Breast epithelium (tissue), 4 donors: Measurements from ENCODE around the gene ARHGAP8. TPM values are rescaled to one million over a fixed set of nuclear protein-coding genes. Genes with fewer than 3 reads are reported as not detected.

Experiments
- DNase-seq, 2 donors: peaks; one replicate each; pipeline ENCODE4 v3.0.0-alpha.2; 2019; ENCODE audit warnings: low spot score in 2 of 2
- H3K27ac ChIP-seq, 2 donors: fragments of 200-600 bp; sonication (generic) in 1 of 2; one replicate each; pipeline ENCODE4 v1.5.1; 2016 to 2019; ENCODE audit warnings: mild to moderate bottlenecking in 1 of 2
- H3K27me3 ChIP-seq, 2 donors: fragments of 200-600 bp; sonication (generic) in 1 of 2; one replicate each; pipeline versions ENCODE4 v1.5.1 to v1.6.0; 2017 to 2019; ENCODE audit warnings: control low read depth in 1 of 2, mild to moderate bottlenecking in 1 of 2
- H3K36me3 ChIP-seq: fragments of 200-600 bp; one replicate; pipeline ENCODE4 v1.5.1; 2019
- H3K4me1 ChIP-seq, 2 donors: fragments of 200-600 bp; sonication (generic); one replicate each; pipeline ENCODE4 v1.5.1; 2016 to 2019; ENCODE audit warnings: control low read depth in 1 of 2
- H3K4me3 ChIP-seq, 3 donors: fragments of 200-600 bp; sonication (generic); 1 replicate in 2 of 3; 2 replicates in 1 of 3; pipeline ENCODE4 v1.5.1; 2016 to 2019; ENCODE audit warnings: mild to moderate bottlenecking in 3 of 3, moderate library complexity in 2 of 3
- H3K9me3 ChIP-seq, 2 donors: fragments of 200-600 bp; sonication (generic) in 1 of 2; one replicate each; pipeline ENCODE4 v1.5.1; 2016 to 2019; ENCODE audit warnings: control low read depth in 1 of 2
- CTCF ChIP-seq, 3 donors: fragments of 450-650 bp; IDR thresholded peaks; one replicate each; pipeline ENCODE4 v1.5.1; 2016 to 2017; ENCODE audit warnings: antibody characterized with exemption in 3 of 3, mild to moderate bottlenecking in 3 of 3, moderate library complexity in 3 of 3
- POLR2A ChIP-seq: fragments of 450-650 bp; IDR thresholded peaks from one replicate; pipeline ENCODE4 v1.6.1; 2016; ENCODE audit warnings: antibody characterized with exemption, mild to moderate bottlenecking, moderate library complexity
- POLR2AphosphoS5 ChIP-seq, 3 donors: sonication (generic); formaldehyde crosslinking; IDR thresholded peaks; one replicate each; pipeline ENCODE4 v1.6.1; 2017; ENCODE audit warnings: antibody characterized with exemption in 3 of 3
- intact Hi-C: fragments of 100-400 bp; cut with DNase I; formaldehyde crosslinking; loops from one replicate; pipeline ENCODE4 v1.15.1; 2023; ENCODE audit warnings: low total_unique reads
- total RNA-seq, 3 donors: library from RNA; depleted of rRNA; stranded (reverse); fragments of >200 nt; gene quantifications; one replicate each; pipeline ENCODE4 v1.1.0, GENCODE V29; 2016

Gene ARHGAP8
- total RNA-seq, 3 donors from 2014 or later, result 9.8 to 39.4 (median 32.4) TPM

GRCh38 chr22:44825310-44826150 lies 73.2 kb downstream of the ARHGAP8 start:
- DNase-seq, result no peak
- intact Hi-C loops, result loop anchor here (10.0 kb wide), 1 partner anchor 269 kb away; no protein-coding TSS in a partner anchor
- H3K27ac ChIP-seq, result no peak overlapping the region

GRCh38 chr22:44827666-44828190 lies 75.4 kb downstream of the ARHGAP8 start:
- H3K4me1 ChIP-seq, result no peaks in the 10 kb centered on the region
- H3K9me3 ChIP-seq, result no peaks in the 10 kb centered on the region
- H3K4me3 ChIP-seq, result no peak overlapping the region
- TF ChIP-seq CTCF (IDR thresholded peaks at IDR 0.05), result no peak
- no peak for TF ChIP-seq POLR2AphosphoS5 (IDR thresholded peaks at IDR 0.05)
- TF ChIP-seq POLR2A, result no peak
- no peaks in the 10 kb centered on the region for H3K27me3 ChIP-seq
- intact Hi-C loops, result loop anchor here (10.0 kb wide), 1 partner anchor 267 kb away; no protein-coding TSS in a partner anchor
- H3K27ac ChIP-seq, result no peak overlapping the region
- no peaks in the 10 kb centered on the region for H3K36me3 ChIP-seq
- DNase-seq, result no peak

More at GRCh38 chr22:44825310-44826150, 73.2 kb downstream of the ARHGAP8 start:
- no peaks in the 10 kb centered on the region for H3K27me3 ChIP-seq
- H3K36me3 ChIP-seq, result no peaks in the 10 kb centered on the region
- H3K9me3 ChIP-seq, result no peaks in the 10 kb centered on the region
- no peaks in the 10 kb centered on the region for H3K4me1 ChIP-seq
- no peak overlapping the region for H3K4me3 ChIP-seq
- TF ChIP-seq POLR2A (no peak), CTCF (IDR thresholded peaks at IDR 0.05) (no peak), POLR2AphosphoS5 (IDR thresholded peaks at IDR 0.05) (no peak)

- no peaks in the 10 kb centered on the region for H3K4me1 ChIP-seq
- no peak overlapping the region for H3K27ac ChIP-seq
- H3K27me3 ChIP-seq, result no peaks in the 10 kb centered on the region
- H3K36me3 ChIP-seq, result no peaks in the 10 kb centered on the region
- no peaks in the 10 kb centered on the region for H3K9me3 ChIP-seq
- no peak for TF ChIP-seq POLR2A
- TF ChIP-seq CTCF (IDR thresholded peaks at IDR 0.05), result peak in 1 of 3 donors; percentile 23
- DNase-seq, result no peak
- H3K4me3 ChIP-seq, result no peak overlapping the region
- intact Hi-C loops, result loop anchor here (10.0 kb wide), 1 partner anchor 267 kb away; no protein-coding TSS in a partner anchor
Measured at GRCh38 chr22:44828193-44828592, 75.8 kb downstream of the ARHGAP8 start.

GRCh38 chr22:44831885-44832284 lies 79.5 kb downstream of the ARHGAP8 start:
- intact Hi-C loops, result no loop called here
- H3K4me3 ChIP-seq, result no peak overlapping the region
- TF ChIP-seq POLR2A (no peak), POLR2AphosphoS5 (IDR thresholded peaks at IDR 0.05) (no peak), CTCF (IDR thresholded peaks at IDR 0.05) (no peak)
- H3K9me3 ChIP-seq, result peaks cover 0 to 6% of the 10 kb centered on the region in 2 donors
- H3K27me3 ChIP-seq, result no peaks in the 10 kb centered on the region
- no peaks in the 10 kb centered on the region for H3K4me1 ChIP-seq
- H3K27ac ChIP-seq, result no peak overlapping the region
- DNase-seq, result no peak
- H3K36me3 ChIP-seq, result no peaks in the 10 kb centered on the region

- TF ChIP-seq POLR2A (no peak), POLR2AphosphoS5 (IDR thresholded peaks at IDR 0.05) (no peak), CTCF (IDR thresholded peaks at IDR 0.05) (no peak)
- Histone ChIP-seq H3K27me3 (no peaks in the 10 kb centered on the region), H3K4me3 (no peak overlapping the region), H3K9me3 (peaks cover 0 to 6% of the 10 kb centered on the region in 2 donors), H3K36me3 (no peaks in the 10 kb centered on the region), H3K27ac (no peak overlapping the region), H3K4me1 (no peaks in the 10 kb centered on the region)
- intact Hi-C loops, result no loop called here
- DNase-seq, result no peak
Measured at GRCh38 chr22:44834065-44834464, 81.7 kb downstream of the ARHGAP8 start.
